HepG2 (cell line): ENCODE data around the gene BMPR2. TPM values are rescaled to one million over a fixed set of nuclear protein-coding genes. Genes with fewer than 3 reads are reported as not detected.

ENCODE experiments used
- ATAC-seq: fragments of 200-7000 bp; cut with Tn5 transposase; 3 replicates; pipeline ENCODE4 v1.9.1; 2020; ENCODE audit warnings: mild to moderate bottlenecking, moderate library complexity
- BruUV-seq: library from RNA; stranded (reverse); fragments of 400-500 nt; replicated peaks from 2 replicates; lab custom pipeline; 2021; lab: Mats Ljungman, UMichigan
- CTCF ChIA-PET: fragments of 300-600 bp; formaldehyde crosslinking; extraction: SDS; loops from one replicate; lab custom pipeline; 2021; ENCODE audit warnings: low total read pairs, inconsistent platforms, low intra/inter-chr PET ratio; lab: Yijun Ruan, JAX
- POLR2A ChIA-PET: fragments of 350-600 bp; sonication (Branson Sonifier 250); formaldehyde crosslinking; loops from one replicate; lab custom pipeline; 2020; ENCODE audit warnings: antibody characterized with exemption, inconsistent platforms; lab: Yijun Ruan, JAX
- DNase-seq: peaks from one replicate; pipeline ENCODE4 v3.0.0-alpha.2; 2015; ENCODE audit warnings: low spot score
- FAIRE-seq: peaks from 3 replicates; lab custom pipeline; 2011; peaks lifted over from hg19 to GRCh38; lab: Jason Lieb, UNC
- H2AFZ ChIP-seq: one replicate; pipeline ENCODE4 v1.6.1; 2011; ENCODE audit warnings: low read length, inconsistent platforms
- H3K27ac ChIP-seq: fragments of 300-600 bp; 3 replicates; pipeline ENCODE4 v1.8.0; 2011; ENCODE audit warnings: mixed run types, mild to moderate bottlenecking, mixed read lengths, low read length, inconsistent platforms; ENCODE audit not compliant: insufficient read depth; ENCODE audit errors: extremely low read length
- H3K27me3 ChIP-seq, 2 experiments: fragments of 200-600 bp in 1 of 2; 2 replicates in 1 of 2; 3 replicates in 1 of 2; pipeline versions ENCODE4 v1.6.0 to v1.8.0; 2011; ENCODE audit warnings: low read length in 2 of 2, mild to moderate bottlenecking in 2 of 2, moderate library complexity in 2 of 2, inconsistent platforms in 1 of 2; ENCODE audit not compliant: insufficient read depth in 2 of 2, control insufficient read depth in 1 of 2
- H3K36me3 ChIP-seq, 2 experiments: fragments of 200-600 bp in 1 of 2; replicated peaks in 1 of 2; 2 replicates in 1 of 2; 3 replicates in 1 of 2; pipeline versions ENCODE4 v1.5.1 to v1.8.0; 2011; ENCODE audit warnings: low read length in 2 of 2, inconsistent platforms in 1 of 2; ENCODE audit not compliant: insufficient read depth in 2 of 2, control insufficient read depth in 1 of 2
- H3K4me1 ChIP-seq: 2 replicates; pipeline ENCODE4 v1.5.1; 2012; ENCODE audit warnings: low read length, inconsistent platforms; ENCODE audit not compliant: insufficient read depth
- H3K4me2 ChIP-seq: 2 replicates; pipeline ENCODE4 v1.6.0; 2011; ENCODE audit warnings: low read depth, low read length, inconsistent platforms
- H3K4me3 ChIP-seq, 3 experiments: fragments of 200-600 bp in 1 of 3; sonication (generic), shearing (Covaris generic) in 1 of 3; replicated peaks in 1 of 3; 2 replicates each; pipeline ENCODE4 v1.5.1; 2011 to 2016; ENCODE audit warnings: low read length in 3 of 3, inconsistent platforms in 2 of 3, low read depth in 2 of 3, mild to moderate bottlenecking in 2 of 3, control low read depth in 1 of 3, mixed read lengths in 1 of 3; ENCODE audit not compliant: insufficient read depth in 1 of 3
- H3K79me2 ChIP-seq: one replicate; pipeline ENCODE4 v1.6.1; 2011; ENCODE audit warnings: low read length, inconsistent platforms; ENCODE audit not compliant: insufficient read depth
- H3K9ac ChIP-seq: 2 replicates; pipeline ENCODE4 v1.6.0; 2011; ENCODE audit warnings: mild to moderate bottlenecking, low read depth, low read length, inconsistent platforms; ENCODE audit not compliant: insufficient read depth
- H3K9me3 ChIP-seq: 2 replicates; pipeline ENCODE4 v1.5.1; 2012; ENCODE audit warnings: mild to moderate bottlenecking, low read length
- H4K20me1 ChIP-seq: 2 replicates; pipeline ENCODE4 v1.6.0; 2011; ENCODE audit warnings: inconsistent platforms, mild to moderate bottlenecking, low read length, moderate library complexity; ENCODE audit not compliant: insufficient read depth
- ATF7 ChIP-seq, 2 experiments: fragments of 450-650 bp in 1 of 2; sonication (generic) in 1 of 2; formaldehyde crosslinking in 1 of 2; IDR thresholded peaks; 2 replicates each; pipeline versions ENCODE4 v1.4.0 to v1.6.1; 2016 to 2020; ENCODE audit warnings: antibody characterized with exemption in 1 of 2, mild to moderate bottlenecking in 1 of 2, missing genetic modification reagents in 1 of 2
- MXD4 ChIP-seq: IDR thresholded peaks from 2 replicates; pipeline ENCODE4 v1.6.1; 2016; ENCODE audit warnings: mild to moderate bottlenecking, missing biosample characterization, missing genetic modification reagents
- MZF1 ChIP-seq: sonication (generic); formaldehyde crosslinking; IDR thresholded peaks from 2 replicates; pipeline ENCODE4 v1.8.1; 2023; ENCODE audit warnings: mild to moderate bottlenecking, missing genetic modification reagents, borderline replicate concordance
- ZNF768 ChIP-seq: sonication (generic); formaldehyde crosslinking; IDR thresholded peaks from 2 replicates; pipeline ENCODE4 v1.4.0; 2020; ENCODE audit warnings: missing genetic modification reagents
- ZZZ3 ChIP-seq: sonication (generic); formaldehyde crosslinking; IDR thresholded peaks from 2 replicates; pipeline ENCODE4 v1.4.0; 2020; ENCODE audit warnings: missing genetic modification reagents, mild to moderate bottlenecking, borderline replicate concordance
- WGBS: methylation state at CpG from one replicate; pipeline ENCODE4 v1.1.6; 2017; ENCODE audit warnings: low lambda C conversion rate; 5-methylcytosine and 5-hydroxymethylcytosine counted together
- in situ Hi-C: cut with HindIII; loops from 2 replicates; pipeline ENCODE4 v1.10.0; 2017; ENCODE audit warnings: low pct_unique_long_range_greater_than_20kb; ENCODE audit not compliant: extremely low pct_ligation_motif_present
- intact Hi-C: fragments of 100-400 bp; cut with micrococcal nuclease; formaldehyde crosslinking; loops from one replicate; pipeline ENCODE4 v1.10.0; 2022; ENCODE audit not compliant: unreplicated experiment
- polyA plus RNA-seq, 8 experiments: library from polyadenylated mRNA; depleted of rRNA in 3 of 8; stranded (reverse) in 7 of 8; unstranded in 1 of 8; fragments of >200 nt; fragmentation: Illumina TruSeq in 4 of 8; extraction: Trizol in 4 of 8; gene quantifications; 2 replicates each; pipeline versions ENCODE4 v1.2.1 to v1.2.3, GENCODE V29; 2011 to 2016; ENCODE audit warnings: low read depth in 4 of 8, missing spikeins in 1 of 8, mixed read lengths in 1 of 8; ENCODE audit not compliant: insufficient read depth in 1 of 8
- total RNA-seq, 5 experiments: library from RNA; depleted of rRNA; stranded (reverse); fragments of >200 nt; fragmentation: Illumina TruSeq; extraction: Trizol; gene quantifications; 2 replicates each; pipeline ENCODE4 v1.2.3, GENCODE V29; 2016; ENCODE audit warnings: low read depth in 1 of 5
- TF ChIP-seq, protein P1 (sequence below): sonication (generic); formaldehyde crosslinking; IDR thresholded peaks from 2 replicates; pipeline ENCODE4 v1.4.0; 2020; ENCODE audit warnings: missing genetic modification reagents, borderline replicate concordance

BMPR2 gene
- total and polyA plus RNA-seq, 2 of the 13 experiments (the other 11 are each of a cell fraction or from before 2014, with no cell fraction given) = 5.5 to 10.3 TPM

DNA sequence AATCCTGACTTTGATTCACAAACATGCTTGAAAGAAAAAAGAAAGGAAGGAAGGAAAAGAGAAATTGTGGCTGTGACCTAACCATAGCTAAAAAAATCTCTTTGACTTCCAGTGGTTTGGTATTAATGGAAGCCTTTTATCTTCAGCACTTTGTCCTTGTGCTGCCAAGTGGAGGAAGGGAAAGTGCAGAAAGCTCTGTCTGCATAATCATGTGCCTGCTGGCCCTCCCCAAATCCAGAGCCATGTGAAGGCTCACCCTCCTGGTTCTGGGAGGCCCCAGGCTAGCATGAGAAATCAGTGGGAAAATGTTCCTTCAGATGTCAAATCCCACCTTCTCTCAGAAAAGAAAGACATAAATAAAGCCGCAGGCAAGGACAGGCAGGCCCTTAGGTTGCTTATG lies 48.3 kb upstream of the BMPR2 start:
- peak; percentile 67 for ATAC-seq
- intact Hi-C loops (no loop called here), in situ Hi-C loops (no loop called here)
- no peak overlapping the region for H3K9ac ChIP-seq
- H3K36me3 ChIP-seq = no peaks in the 10 kb centered on the region
- no peak overlapping the region for H3K4me2 ChIP-seq
- H3K27ac ChIP-seq = no peak overlapping the region
- 100% methylated on average over 1 of the region's 1 CpG for WGBS
- H3K4me3 ChIP-seq = no peak overlapping the region
- no peaks in the 10 kb centered on the region for H3K9me3 ChIP-seq
- H3K79me2 ChIP-seq = no peaks in the 10 kb centered on the region
- H4K20me1 ChIP-seq = no peaks in the 10 kb centered on the region
- DNase-seq = no peak
- no peak overlapping the region for H2AFZ ChIP-seq
- H3K27me3 ChIP-seq = no peaks in the 10 kb centered on the region
- FAIRE-seq = no peak
- ChIA-PET POLR2A (no interaction called here), CTCF (no interaction called here)
- H3K4me1 ChIP-seq = peaks cover 8% of the 10 kb centered on the region; the same call in 1 of the 2 replicates
- no peak for TF ChIP-seq ZZZ3 (CRISPR knock-in tag)
- no TSS peak for BruUV-seq

GRCh38 chr2:202335791-202336467 lies 40.2 kb upstream of the BMPR2 start:
- no peaks in the 10 kb centered on the region for H4K20me1 ChIP-seq
- H3K27me3 ChIP-seq = no peaks in the 10 kb centered on the region
- in situ Hi-C loops (no loop called here), intact Hi-C loops (no loop called here)
- H3K27ac ChIP-seq = no peak overlapping the region
- H3K9me3 ChIP-seq = no peaks in the 10 kb centered on the region
- TF ChIP-seq ZNF768 = no peak
- no peak for TF ChIP-seq MZF1 (CRISPR knock-in tag)
- no peak for TF ChIP-seq MXD4 (CRISPR knock-in tag)
- peak; percentile 68 for TF ChIP-seq ATF7 (IDR thresholded peaks at IDR 0.05)
- no peak for TF ChIP-seq ATF7 (CRISPR knock-in tag; IDR thresholded peaks at IDR 0.05)
- TF ChIP-seq, protein P1, sequence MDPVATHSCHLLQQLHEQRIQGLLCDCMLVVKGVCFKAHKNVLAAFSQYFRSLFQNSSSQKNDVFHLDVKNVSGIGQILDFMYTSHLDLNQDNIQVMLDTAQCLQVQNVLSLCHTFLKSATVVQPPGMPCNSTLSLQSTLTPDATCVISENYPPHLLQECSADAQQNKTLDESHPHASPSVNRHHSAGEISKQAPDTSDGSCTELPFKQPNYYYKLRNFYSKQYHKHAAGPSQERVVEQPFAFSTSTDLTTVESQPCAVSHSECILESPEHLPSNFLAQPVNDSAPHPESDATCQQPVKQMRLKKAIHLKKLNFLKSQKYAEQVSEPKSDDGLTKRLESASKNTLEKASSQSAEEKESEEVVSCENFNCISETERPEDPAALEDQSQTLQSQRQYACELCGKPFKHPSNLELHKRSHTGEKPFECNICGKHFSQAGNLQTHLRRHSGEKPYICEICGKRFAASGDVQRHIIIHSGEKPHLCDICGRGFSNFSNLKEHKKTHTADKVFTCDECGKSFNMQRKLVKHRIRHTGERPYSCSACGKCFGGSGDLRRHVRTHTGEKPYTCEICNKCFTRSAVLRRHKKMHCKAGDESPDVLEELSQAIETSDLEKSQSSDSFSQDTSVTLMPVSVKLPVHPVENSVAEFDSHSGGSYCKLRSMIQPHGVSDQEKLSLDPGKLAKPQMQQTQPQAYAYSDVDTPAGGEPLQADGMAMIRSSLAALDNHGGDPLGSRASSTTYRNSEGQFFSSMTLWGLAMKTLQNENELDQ (CRISPR knock-in tag) = no peak
- no peak overlapping the region for H3K4me3 ChIP-seq
- peaks cover 9% of the 10 kb centered on the region for H3K4me1 ChIP-seq
- FAIRE-seq (no peak), ATAC-seq (no peak), DNase-seq (no peak)
- BruUV-seq = no TSS peak
- no peak overlapping the region for H3K9ac ChIP-seq
- no peaks in the 10 kb centered on the region for H3K36me3 ChIP-seq
- H2AFZ ChIP-seq = no peak overlapping the region
- H3K79me2 ChIP-seq = no peaks in the 10 kb centered on the region
- 71% methylated on average over 5 of the region's 6 CpGs for WGBS
- POLR2A ChIA-PET = no interaction called here
- H3K4me2 ChIP-seq = no peak overlapping the region
- CTCF ChIA-PET = no interaction called here
